SKM-1 treated with dmso at 0.1 percent for 144 hours (cell line): ENCODE results near the gene GPR37L1.
"Not testable (repeated sequence)": the region's sequence is repeated elsewhere in the genome, so short reads cannot be mapped to it uniquely, and the experiment has no call there.

ENCODE experiments used
- DNase-seq: peaks from one replicate; lab custom pipeline; 2025; ENCODE audit not compliant: unreplicated experiment; lab: John Stamatoyannopoulos, UW

GPR37L1 gene

DNA sequence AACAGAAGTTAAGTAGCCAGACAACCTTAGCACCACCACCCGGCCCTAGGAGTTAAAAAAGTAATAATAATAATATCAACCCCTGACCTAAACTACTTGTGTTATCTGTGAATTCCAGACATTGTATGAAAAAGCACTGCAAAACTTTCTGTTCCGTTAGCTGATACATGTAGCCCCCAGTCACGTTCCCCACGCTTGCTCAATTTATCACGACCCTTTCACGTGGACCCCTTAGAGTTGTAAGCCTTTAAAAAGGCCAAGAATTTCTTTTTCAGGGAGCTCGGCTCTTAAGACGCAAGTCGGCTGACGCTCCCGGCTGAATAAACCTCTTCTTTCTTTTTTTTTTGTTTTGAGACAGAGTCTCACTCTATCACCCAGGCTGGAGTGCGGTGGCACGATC is 44.3 kb downstream of the GPR37L1 start:
- DNase-seq = not testable (repeated sequence)

DNA sequence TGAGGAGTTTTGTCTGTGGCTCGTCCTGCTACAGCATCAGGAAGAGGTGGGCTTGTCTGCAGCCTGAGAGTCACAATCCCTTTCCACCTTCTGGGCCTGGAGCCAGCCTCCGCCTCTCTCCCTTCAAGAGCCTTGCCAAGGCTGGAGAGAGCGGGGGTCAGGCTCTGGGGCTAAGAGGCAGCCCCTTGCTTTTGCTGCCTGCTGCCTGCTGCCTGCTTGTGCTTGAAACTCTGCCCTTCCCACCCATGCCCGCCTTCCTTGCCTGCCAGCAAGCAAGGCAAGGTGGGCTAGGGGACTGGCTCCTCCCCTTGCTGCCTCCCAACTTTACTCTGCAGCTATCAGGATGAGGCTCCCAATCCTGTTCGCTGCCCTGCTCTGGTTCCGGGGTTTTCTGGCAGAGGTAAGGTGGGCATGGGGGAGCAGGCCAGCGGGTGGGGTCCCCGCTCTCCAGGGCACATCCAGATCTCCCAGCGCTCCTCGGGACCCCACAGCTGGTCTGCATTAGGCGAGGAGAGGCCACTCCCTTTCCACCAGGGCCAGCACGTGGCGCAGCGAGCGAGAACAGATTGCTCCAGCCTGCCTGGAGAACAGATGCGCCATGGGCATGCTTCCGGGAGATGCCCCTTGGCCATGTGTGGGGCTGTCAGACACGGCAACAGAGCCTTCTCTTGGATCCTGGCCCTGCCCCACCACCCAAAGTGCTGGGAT is 45.1 kb downstream of the GPR37L1 start:
- no peak for DNase-seq

DNA sequence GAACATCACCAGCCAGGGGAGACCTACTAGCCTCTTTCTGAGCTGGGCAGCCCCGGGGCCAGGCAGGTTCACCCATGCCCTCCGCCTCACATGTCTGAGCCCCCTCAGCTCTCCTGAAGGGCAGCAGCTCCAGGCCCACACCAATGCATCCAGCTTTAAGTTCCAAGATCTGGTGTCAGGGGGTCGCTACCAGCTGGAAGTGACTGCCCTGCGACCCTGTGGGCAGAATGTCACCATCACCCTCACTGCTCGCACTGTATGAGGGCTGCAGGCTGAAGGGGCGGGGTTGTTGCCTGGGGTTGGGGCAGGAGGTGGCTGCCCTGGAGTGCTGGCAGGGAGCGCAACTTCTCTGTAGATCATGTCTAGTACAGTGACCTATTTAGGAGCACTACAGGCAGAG is 46.1 kb downstream of the GPR37L1 start:
- no peak for DNase-seq

DNA sequence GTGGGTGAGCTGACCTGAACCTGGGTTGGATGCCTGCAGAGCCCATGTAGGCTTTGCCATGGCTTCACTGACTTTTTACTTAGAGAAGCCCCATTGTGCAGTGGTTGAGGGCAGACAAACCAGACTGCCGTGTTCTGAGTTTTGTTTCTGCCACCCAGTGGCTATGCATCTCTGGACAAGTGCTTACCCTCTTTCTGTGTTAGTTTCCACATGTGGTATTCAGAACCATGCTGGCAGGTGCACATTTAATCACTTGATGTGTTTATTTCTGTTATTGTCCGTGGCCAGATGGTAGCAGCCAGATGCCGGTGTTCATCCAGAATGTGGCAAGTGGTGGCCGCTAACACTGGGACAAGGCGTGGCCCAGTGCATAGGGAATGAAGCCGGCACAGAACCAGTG is 48.0 kb downstream of the GPR37L1 start:
- no peak for DNase-seq

DNA sequence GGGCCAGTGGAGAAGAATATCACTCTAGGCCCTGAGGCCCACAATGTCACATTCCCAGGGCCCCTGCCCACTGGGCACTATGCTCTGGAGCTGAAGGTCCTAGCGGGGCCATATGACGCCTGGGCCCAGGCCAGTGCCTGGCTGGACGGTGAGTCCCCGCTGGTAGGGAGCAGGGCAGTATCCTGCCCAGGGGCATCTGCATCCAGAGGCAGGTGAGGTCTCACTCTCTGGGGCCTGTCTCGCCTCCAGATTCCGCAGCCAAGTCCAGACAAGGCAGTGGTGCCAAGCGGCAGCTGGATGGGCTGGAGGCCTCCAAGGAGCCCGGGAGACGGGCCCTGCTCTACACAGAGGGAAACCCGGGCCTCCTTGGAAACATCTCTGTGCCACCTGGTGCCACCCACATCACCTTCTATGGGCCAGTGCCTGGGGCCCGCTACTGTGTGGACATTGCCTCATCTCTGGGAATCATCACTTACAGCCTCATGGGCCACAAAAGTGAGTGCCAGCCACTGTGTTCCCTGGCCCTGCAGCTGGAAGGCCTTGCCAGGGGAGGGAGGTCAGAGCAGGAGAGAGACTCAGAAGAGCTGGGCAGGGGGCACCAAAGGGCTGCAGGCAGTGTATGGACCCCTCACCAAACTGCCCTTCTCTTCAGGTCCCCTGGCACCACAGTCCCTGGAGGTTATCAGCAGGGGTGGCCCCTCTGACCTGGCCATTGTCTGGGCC is 48.7 kb downstream of the GPR37L1 start:
- DNase-seq = no peak

DNA sequence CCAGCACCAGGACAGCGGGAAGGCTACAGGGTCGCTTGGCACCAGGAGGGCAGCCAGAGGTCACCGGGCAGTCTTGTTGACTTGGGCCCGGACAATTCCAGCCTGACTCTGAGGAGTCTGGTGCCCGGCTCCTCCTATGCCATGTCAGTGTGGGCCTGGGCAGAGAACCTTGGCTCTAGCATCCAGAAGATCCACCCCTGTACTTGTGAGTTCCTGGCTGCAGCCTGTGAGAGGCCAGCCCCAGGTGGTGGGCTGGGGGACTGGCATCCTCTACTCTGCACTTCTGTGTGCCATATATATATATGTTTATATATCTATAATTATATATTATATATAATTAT is 49.3 kb downstream of the GPR37L1 start:
- peak; percentile 36 for DNase-seq

DNA sequence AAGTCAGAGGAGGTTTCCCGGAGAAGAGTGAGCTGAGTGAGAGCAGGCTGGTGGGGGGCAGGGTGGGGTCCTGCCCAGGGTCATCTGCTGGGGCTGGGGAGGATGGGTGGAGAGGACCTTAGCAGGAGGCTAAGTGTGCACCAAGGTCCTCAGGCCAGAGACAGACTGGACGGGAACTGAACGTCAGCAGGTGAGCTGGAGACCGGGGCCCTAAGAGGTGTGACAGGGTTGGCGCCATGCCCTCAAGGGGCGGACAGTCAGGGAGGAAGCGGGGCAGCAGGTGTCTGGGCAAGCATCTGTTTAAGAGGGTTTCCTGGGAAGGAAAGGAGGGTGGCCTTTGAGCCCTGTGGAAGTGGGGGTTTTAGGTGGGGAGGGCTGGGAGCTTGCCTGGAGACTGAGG is 51.3 kb downstream of the GPR37L1 start:
- DNase-seq = no peak

DNA sequence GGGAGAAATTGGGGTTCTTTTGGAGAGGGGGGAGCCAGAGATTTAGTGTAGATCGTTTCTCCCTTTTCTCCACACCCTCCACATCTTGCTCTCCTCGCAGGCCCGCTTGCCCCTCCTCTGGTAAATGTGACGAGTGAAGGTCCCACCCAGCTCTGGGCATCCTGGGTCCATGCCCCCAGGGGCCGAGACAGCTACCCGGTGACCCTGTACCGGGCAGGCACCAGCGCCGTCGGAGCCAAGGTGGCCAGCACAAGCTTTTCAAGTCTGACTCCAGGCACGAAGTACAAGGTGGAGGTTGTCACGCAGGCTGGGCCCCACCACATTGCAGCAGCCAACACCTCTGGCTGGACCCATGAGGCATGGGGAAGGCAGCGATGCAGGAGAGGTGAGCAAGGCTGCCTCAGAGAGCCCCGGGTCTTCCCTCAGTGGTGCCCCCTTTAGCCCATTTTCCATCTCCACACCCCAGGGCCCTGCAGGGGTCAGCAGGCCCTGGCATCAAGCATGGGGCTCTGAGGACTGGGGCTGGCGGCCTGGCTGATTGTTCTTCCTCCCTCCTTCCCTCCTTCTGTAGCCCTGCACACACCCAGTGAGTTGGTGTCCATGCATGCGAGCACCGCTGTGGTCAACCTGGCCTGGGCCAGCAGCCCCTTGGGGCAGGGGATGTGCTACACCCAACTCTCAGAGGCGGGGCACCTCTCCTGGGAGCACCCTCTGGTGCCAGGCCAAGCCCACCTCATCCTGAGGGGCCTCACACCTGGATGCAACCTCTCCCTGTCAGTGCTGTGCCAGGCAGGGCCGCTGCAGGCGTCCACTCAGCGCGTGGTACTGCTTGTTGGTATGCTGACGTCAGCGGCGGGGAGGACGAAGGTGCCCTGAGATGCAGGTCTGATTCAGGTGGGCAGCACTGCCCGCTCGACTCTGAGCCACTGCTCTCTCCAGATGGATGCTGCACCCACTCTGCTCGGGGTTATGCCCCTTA is 54.5 kb downstream of the GPR37L1 start:
- DNase-seq = no peak

DNA sequence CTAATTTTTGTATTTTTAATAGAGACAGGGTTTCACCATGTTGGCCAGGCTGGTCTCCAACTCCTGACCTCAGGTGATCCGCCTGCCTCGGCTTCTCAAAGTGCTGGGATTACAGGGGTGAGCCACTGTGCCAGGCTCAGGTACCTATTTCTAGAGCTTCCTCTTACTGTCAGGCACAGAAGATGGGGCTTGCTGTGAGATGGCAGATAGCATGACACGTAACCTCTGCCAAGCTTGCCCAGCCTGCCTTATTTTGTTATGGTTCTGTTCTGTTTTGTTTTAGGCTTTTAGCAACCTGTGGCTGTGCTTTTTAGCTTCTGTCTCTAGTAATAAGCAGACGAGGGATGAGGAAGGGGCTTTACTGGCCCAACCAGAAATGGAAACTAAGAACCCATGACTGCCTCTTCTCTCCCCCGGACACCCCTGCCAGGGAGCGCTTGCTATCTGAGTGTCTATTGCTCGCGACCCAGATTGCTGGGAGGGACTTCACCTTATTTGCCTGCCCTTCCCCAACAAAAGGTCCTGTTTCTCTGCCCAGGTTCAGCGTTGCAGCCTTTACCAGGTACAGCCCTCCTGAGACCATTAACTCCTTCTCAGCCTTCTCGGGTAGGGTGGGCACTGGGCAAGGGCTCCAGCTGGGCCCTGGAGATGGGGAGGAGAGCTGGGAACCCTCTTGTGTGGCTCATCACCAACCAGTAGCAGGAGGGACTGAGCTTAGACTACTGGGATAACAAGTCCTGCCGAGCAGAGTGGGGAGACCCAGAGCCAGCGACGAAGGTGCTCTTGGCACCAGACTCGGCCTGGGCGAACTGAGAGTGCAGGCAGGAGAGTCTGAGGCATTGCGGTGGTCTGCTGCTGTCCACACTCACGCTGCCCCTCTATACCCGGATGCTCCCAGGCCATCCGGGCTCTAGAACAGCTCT is 57.4 kb downstream of the GPR37L1 start:
- DNase-seq = no peak

DNA sequence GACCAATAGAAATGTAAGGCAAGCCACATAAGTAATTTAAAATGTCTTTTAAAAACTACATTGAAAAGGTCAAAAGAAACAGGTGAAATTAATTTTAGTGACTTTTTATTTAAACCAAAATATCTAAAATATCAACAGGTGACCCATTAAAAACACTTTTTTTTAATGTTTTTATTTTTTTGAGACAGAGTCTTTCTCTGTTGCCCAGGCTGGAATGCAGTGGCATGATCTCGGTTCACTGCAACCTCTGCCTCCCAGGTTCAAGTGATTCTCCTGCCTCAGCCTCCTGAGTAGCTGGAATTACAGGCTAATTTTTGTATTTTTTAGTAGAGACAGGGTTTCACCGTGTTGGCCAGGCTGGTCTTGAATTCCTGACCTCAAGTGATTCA is 58.0 kb downstream of the GPR37L1 start:
- not testable (repeated sequence) for DNase-seq

DNA sequence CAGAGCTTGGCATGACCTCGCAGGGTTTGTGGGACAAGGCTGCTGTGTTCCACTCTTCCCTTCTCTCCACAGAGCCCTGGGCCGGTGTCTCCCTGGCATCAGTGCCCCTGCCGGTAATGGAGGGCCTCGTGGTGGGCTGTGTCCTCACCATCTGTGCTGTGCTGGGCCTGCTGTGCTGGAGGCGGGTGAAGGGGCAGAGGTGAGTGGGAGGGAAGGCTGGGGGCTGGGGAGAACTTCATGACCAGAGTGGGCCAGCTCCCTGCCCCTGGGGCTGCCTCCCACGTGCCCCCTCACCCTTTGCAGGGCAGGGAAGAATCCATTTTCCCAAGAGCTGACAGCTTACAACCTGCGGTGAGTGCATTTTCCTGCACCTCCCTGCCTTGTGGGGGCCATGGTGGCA is 58.9 kb downstream of the GPR37L1 start:
- no peak for DNase-seq

DNA sequence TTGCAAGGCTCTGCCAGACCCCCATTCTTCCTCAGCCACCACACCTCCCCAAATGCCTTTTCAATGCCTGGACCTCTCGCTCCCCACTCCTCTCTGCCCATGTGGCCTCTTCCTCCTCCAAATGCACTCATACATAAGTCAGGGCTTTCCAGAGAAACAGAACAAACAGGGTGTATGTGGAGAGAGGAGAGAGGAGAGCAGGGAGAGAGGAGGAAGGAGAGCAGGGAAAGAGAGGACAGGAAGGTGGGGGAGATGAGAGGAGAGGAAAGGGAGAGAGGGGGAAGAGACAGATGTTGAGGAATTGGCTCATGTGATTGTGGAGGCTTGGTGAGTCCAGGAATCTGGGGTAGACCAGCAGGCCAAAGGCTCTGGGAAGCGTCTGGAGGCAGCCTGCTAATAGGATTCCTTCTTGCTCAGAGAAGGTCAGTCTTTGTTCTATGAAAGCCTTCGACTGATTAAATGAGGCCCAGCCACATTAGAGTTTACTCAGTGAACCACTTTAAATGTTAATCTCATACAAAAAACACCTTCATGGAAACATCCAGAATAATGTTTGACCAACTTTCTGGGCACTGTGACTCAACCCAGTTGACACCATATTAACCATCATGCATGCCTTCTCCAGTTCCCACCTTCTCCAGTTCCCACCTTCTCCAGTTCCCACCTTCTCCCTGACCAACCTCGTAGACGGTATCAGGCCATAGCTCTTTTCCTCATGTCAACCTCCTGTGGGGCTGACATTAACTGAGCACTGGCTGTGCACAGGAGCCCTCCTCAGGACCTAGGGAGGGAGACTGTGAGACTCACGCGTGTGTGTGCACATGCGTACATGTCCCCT is 59.5 kb downstream of the GPR37L1 start:
- no peak for DNase-seq
